HG02981 (cell line): Measurements from ENCODE around the gene GABRB1.

Experiments
- ATAC-seq: cut with Tn5 transposase; IDR thresholded peaks from one replicate; pipeline ENCODE4 v1.9.1; 2021; ENCODE audit warnings: mild to moderate bottlenecking, moderate library complexity; ENCODE audit not compliant: unreplicated experiment

GABRB1 gene

GRCh38 chr4:47463235-47463956, 432.0 kb downstream of the GABRB1 start, which contains the start of gene COMMD8:
Gene COMMD8, minus strand, starts transcription at chr4:47463702. Its CDS starts 51 bp downstream, at chr4:47463651.
- ATAC-seq = peak; percentile 83

- ATAC-seq = peak; percentile 41
These were observed 433.6 kb downstream of the GABRB1 start for GRCh38 chr4:47465004-47465403.

GRCh38 chr4:47466056-47466785, 434.9 kb downstream of the GABRB1 start:
- no peak for ATAC-seq

- ATAC-seq = no peak
These were observed 437.5 kb downstream of the GABRB1 start for GRCh38 chr4:47468706-47469365.

GRCh38 chr4:47469951-47470350, 438.6 kb downstream of the GABRB1 start:
- ATAC-seq = no peak

- ATAC-seq = no peak
These were observed 439.7 kb downstream of the GABRB1 start for GRCh38 chr4:47471064-47471463.

- no peak for ATAC-seq
These were observed 440.2 kb downstream of the GABRB1 start for GRCh38 chr4:47471591-47471990.

- no peak for ATAC-seq
These were observed 441.9 kb downstream of the GABRB1 start for GRCh38 chr4:47473141-47473750.

- ATAC-seq = no peak
These were observed 443.4 kb downstream of the GABRB1 start for GRCh38 chr4:47474799-47475198.

GRCh38 chr4:47475411-47475810, 444.0 kb downstream of the GABRB1 start:
- ATAC-seq = no peak
